DMS53 (cell line): ENCODE measurements around the gene L3MBTL4.
A peak's percentile ranks its signal among the peaks of the same experiment; 100 is the strongest.
"Not testable (repeated sequence)": the region's sequence is repeated elsewhere in the genome, so short reads cannot be mapped to it uniquely, and the experiment has no call there.

Experiments used
- DNase-seq: peaks from one replicate; lab custom pipeline; 2025; lab: John Stamatoyannopoulos, UW

L3MBTL4 gene

DNA sequence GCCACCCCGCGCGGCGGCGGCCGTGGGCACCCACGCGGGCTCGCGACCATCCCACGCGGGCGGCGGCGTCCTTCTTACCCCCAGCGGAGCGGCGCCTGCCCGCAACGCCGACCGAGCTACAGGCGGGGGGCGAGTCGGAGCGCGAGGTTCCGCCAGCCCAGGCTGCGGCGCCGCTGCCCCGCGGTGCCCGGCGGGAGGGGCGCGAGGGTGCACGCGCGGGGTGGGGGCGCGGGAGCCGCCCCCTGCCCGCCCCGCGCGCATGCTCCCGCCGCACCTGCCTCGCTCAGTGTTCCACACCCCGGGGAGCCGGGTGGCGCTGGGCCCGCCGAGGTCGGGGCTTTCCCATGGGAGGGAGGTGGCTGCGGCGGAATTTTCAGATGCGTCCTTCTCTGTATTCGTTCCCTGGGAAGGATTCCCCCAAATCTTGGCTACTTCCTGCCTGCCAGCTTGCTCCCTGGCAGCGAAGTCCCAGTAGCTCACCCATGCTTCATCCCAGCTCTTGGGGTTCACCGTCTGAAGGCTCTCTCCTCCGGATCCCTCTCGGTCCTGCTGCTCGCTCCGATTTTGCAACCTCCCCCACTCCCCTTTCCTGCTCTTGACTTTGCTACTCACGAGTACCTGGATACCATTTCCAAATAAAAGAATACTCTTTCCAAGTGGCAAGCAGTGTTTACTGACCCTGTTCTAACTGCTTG is at the start of gene L3MBTL4:
Gene L3MBTL4 (minus strand): TSS at position 189 of the 695 bp plus-strand sequence. CDS start 103,286 bp downstream, outside the sequence.
- DNase-seq = peak; percentile 87

DNA sequence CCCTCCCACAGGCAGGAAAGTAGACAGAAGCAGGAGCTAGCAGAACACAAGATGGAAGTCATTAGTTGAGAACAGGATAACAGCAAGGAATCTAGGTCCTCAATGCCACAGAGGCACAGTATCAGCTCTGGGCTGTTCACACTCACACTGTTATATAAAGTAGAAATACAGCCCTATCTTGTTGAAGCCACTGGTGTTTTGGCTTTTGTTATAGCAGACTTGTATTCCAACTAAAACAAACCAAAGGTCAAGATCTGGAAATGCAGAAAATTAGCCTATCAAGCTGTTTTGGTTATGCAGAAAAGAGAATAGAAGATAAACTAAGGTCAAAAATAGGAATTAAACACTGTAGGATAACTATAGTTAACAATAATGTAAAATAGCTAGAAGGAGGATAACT is 37.5 kb upstream of the L3MBTL4 start:
- DNase-seq = no peak

DNA sequence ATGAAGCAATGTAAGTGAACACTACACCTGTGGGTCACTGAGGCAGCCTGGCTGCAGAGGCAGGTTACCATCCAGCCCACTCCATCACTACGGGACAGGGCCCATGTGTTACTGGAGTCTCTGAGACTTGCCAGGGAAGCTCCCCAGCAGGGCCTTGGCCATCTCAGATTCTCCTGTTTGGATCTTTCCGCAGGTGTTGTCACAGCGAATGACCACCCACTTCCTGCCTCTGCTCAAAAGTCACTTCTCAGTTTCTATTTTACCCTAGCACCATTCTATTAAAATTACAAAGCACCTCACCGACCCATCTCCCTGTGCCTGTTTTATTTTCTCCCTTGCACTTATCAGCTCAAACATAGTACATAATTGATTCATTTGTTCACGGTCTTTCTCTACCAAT is 34.5 kb upstream of the L3MBTL4 start:
- DNase-seq = no peak

- no peak for DNase-seq
Observed at GRCh38 chr18:6444466-6445228, 29.9 kb upstream of the L3MBTL4 start.

GRCh38 chr18:6441200-6441599 is 26.5 kb upstream of the L3MBTL4 start:
- DNase-seq = peak; percentile 45

- no peak for DNase-seq
Observed at GRCh38 chr18:6437937-6438818, 23.5 kb upstream of the L3MBTL4 start.

- no peak for DNase-seq
Observed at GRCh38 chr18:6435731-6436130, 21.0 kb upstream of the L3MBTL4 start.

DNA sequence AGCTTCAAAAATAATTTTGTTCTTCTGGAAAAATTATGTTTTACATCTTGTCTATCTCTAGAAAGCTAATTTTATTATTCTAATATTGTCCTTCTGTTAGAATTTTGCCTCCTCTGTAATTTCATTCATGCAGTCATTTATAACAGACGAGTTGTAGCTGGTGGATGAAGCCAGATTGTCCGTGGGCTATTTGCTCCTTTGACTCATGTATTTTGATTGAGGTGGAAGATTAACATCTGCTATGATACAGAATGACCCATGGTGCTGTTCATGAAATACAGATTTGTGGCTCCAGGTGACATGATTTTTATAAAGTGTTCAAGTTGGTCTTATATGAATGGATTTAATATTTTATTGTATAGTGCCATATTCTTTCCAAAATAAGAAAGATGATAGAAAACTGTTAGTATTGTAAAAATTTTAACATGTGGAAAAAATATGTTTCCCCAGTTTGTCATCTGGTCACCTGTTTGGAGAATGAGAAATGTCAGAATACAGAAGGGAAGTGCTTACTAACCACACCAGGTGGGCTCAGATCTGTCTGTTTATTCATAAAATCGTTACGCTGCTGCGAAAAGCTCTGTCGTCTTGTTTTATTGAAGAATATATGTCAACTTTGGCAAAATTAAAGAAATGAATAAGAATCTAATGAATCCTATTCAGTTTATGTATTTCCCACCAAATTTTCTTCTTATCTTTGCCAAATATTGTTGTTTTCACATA is 20.4 kb upstream of the L3MBTL4 start:
- no peak for DNase-seq

DNA sequence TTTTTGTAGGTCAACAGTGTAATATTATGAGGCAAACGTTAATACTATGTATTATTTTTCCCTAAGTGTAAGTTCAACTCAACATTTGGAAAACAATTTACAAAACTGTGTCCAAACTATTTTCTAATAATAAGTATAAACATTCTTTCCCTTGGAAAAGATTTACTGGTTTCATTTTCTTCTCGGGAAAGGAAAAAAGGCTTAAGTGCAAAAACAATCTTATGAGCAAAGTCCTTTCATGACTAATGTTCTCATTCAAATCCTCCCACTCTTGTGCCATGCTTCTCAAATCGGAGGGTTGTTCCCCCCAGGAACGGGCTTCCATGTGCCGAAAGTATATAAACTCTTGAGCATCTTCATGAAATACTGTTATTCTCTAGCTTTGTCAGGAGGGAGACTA is 19.8 kb upstream of the L3MBTL4 start:
- no peak for DNase-seq

DNA sequence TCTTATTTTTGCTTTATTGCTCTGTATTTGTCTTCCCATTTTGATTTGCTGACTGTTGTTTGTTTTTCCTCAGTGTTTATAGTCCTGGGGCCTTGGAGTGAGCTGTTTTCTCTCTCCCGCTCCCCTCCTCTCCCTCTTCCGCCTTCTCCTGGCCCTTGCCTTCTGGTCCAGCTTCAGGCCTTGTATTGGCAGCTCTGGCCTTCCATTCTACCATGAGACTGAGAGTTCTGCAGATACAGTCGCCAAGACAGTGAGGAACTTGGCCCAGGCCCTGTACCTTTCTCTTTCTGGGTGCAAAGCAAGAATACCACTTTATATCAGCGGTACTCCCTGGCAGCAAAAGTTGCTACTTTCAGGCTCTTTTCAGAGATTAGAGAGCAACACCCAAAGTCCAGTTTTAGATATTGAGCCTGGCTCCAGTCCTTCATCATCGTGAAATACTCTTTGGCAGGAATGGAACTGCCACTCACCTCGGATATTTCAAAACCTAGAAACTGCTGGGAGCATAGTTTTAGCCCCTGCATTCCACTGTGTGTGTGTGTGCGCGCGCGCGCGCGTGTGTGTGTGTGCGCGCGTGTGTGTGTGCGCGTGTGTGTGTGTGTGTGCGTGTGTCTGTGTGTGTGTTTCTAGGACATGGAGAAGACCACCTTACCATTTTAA is 17.1 kb upstream of the L3MBTL4 start:
- DNase-seq = no peak

DNA sequence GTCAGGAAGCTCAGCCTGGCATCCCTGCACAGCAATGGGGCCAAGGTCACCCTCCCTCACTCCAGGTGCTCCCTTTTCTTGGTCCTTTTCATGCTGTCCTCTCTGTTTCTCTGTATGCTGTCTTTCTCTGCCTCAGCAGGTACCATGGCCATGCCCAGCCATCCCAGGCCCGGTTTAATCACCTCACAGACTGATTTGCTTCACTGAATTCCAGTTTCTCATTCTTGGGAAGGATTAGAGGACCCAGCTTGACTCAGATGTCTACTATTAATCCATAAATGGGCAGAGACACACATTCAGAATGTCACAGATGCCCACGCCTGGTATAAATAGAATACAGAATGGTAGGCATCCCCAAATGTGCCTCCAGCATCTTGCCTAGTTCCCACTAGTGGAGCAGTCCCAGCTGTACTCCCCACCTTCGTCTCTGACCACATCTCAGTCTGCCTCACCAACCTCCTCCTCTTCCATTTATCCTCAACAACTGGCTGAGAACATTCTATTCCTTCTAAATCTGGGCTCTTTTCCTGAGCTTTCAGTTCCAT is 14.2 kb upstream of the L3MBTL4 start:
- no peak for DNase-seq

DNA sequence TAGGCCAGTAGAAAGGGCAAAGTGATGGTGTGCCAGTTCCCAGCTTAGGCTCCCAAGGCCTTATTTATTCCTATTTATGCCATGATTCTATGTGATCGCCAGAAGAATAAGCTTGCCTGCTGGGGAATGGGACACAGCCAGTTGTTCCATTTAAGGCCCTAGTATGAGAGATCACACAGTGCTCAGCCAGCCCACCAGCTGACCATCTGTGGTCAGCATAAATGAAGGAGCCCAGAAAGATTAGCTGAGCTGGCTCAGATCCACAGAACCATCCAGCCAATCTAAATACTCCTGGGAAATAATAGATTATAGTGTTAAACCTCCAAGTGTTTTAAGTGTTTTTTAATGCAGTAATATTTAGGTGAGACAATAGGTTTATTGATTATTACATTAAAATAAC is 12.6 kb upstream of the L3MBTL4 start:
- no peak for DNase-seq

DNA sequence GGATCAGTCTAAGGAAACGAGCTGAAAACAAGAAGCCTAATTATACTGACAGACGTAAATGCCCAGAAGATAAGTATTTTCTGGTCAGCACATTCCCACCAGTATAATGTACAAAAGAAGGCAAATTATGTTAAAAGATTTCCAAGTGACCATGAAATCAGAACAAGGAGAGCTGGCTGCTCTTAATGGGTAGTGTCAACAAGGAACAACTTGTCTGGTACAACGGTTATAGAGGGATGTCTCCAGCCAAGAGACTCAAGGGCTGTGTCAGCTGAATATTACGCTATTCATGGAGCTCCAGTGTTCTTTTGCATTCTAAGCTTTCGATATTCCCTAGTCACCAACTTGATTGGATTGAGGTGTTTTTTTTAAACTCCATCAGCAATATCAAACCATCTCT is 8.6 kb upstream of the L3MBTL4 start:
- DNase-seq = no peak

DNA sequence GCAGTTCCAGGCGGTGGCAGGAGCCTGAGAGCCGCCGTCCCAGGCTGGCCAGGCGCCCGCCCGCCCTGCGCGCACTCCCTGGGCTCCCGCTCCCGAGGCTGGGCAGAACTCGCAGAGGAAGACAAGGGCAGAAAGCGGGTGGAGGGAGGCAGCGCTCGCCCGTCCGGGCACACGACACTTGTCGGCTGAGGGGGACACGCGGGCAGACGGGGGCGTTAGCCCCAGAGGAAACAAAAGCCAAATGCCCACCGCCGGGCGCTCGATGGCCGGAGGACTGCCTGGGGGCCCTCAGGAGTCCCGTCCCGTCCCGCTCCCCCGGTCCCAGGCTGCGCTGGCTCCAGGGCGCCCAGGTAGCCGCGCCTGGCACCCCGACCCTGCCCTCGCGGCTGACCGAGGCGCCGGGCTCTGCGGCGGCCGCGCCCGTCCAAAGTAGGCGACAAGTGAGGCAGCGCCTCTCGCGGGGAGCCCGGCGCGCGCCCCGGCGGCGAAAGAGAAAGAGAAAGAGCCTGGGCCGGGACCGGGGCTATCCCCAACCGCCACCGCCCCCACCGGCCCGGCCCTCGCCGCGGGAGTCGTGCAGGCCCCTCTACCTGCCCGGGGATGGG is 491 bp downstream of the L3MBTL4 start:
- DNase-seq = peak; percentile 92

DNA sequence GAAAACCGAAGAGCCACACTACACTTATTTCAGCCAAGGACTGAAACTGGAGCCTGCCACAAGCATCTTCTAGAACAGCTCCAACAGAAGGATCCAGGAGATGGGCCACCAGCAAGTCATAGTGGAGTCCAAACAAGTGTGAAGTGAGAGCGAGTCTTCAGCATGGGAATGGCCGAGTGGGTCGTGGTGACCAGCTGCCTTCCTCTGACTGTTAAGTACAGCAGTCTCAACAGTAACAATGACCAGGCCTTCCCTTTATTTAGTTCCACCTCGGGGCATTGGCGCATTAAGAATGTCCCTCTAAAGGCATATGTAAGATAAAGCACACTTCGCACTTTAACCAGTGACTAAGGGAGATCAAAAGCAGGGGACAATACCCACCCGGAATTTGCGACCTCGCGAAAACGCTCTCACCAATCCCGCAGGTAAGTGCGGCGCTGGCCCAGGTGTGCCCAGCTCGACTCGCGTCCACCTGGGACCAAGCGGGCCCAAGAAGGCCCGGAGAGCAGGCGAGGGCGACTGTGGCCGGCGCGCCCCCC is 1.1 kb downstream of the L3MBTL4 start:
- no peak for DNase-seq

DNA sequence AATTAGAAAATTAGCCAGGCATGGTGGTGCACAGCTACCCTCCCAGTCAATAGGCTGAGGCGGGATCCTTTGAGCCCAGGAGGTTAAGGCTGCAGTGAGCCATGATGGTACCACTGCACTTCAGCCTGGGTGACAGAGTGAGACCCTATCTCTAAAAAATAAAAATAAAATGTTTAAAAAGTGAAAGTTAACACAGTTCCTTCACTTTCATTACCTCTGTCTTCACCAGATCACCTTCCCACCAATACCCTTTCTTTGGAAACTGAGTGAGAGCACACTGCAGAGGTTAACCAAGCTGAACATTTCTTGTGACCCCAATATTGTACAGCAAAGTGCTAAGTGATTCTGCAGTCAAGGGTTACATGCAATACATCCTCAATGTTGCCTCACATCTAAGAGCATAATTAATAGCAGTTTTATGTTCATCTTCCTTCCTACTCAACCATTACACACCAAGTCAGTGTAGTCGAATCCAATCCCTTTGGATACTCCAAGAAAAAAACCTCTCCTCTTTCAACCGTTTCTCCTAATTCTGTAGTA is 1.7 kb downstream of the L3MBTL4 start:
- DNase-seq = no peak

DNA sequence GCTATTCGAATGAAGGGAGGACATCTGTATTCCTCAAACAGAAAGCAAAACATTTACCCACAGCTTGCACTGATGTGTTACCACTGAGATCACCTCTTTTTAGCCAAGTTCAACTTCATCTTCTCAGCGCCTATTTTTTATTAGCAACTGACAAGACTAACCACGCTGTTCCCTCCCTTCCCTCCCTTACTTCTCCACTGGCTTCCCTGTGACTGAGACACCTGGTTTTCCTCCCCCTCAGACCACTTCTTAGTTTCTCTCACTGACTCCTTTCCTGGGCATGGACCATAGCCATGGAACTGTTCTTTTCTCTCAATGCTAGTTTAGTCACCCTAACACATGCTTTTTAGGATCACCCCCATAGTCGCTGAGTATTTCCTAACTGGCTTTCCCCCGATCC is 3.3 kb downstream of the L3MBTL4 start:
- DNase-seq = no peak

GRCh38 chr18:6409933-6410332 is 4.8 kb downstream of the L3MBTL4 start:
- no peak for DNase-seq

GRCh38 chr18:6408543-6408942 is 6.2 kb downstream of the L3MBTL4 start:
- DNase-seq = not testable (repeated sequence)

DNA sequence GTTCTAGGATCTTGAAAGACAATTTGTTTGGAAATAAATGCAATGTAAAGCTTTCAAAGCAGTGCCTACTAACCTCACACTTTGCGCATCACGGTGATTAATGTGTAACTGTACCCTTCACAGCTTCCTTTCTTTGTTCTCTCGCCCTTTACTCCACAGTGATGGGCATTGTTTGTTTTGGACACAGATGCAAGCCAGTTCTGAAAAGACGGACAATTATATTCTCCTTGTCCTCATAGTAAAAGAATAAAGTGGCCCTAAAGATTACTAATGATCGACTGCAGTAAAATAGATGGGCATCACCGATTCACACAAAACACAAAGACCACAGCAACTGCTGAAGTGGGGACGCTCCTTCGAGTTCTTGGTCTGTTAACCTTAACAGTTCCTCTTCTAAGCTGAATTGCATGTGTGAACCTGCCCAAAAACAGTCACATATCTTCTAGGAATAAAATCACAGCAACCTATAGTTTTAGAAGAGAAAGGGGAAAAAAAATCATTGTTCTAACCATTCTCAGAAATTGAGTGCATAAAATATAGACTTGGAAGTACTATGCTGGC is 7.7 kb downstream of the L3MBTL4 start:
- DNase-seq = peak; percentile 71
